Esophagus squamous epithelium (tissue), 4 donors: Measurements from ENCODE around the gene ASIC3.

Experiments
- POLR2A ChIP-seq, 4 donors: fragments of 450-650 bp; IDR thresholded peaks; one replicate each; pipeline ENCODE4 v1.6.1; 2017; ENCODE audit warnings: antibody characterized with exemption in 4 of 4, mild to moderate bottlenecking in 4 of 4, moderate library complexity in 3 of 4
- TF ChIP-seq, protein P1 (sequence below), 6 experiments: fragments of 450-650 bp in 4 of 6; fragments of 200-600 bp in 2 of 6; sonication (generic) in 2 of 6; IDR thresholded peaks; one replicate each; pipeline ENCODE4 v1.5.1; 2016 to 2019; ENCODE audit warnings: antibody characterized with exemption in 6 of 6, mild to moderate bottlenecking in 4 of 6, moderate library complexity in 4 of 6

GRCh38 chr7:151062399-151063211, 14.3 kb downstream of the ASIC3 start:
- TF ChIP-seq, protein P1, sequence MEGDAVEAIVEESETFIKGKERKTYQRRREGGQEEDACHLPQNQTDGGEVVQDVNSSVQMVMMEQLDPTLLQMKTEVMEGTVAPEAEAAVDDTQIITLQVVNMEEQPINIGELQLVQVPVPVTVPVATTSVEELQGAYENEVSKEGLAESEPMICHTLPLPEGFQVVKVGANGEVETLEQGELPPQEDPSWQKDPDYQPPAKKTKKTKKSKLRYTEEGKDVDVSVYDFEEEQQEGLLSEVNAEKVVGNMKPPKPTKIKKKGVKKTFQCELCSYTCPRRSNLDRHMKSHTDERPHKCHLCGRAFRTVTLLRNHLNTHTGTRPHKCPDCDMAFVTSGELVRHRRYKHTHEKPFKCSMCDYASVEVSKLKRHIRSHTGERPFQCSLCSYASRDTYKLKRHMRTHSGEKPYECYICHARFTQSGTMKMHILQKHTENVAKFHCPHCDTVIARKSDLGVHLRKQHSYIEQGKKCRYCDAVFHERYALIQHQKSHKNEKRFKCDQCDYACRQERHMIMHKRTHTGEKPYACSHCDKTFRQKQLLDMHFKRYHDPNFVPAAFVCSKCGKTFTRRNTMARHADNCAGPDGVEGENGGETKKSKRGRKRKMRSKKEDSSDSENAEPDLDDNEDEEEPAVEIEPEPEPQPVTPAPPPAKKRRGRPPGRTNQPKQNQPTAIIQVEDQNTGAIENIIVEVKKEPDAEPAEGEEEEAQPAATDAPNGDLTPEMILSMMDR (IDR thresholded peaks at IDR 0.05) = no peak
- TF ChIP-seq POLR2A (IDR thresholded peaks at IDR 0.05) = no peak
